Adrenal gland (tissue), 5 donors: Measurements from ENCODE around the gene ANO4.

Experiments used
- POLR2A ChIP-seq, 2 donors: fragments of 450-650 bp; IDR thresholded peaks; one replicate each; pipeline ENCODE4 v1.6.1; 2017; ENCODE audit warnings: antibody characterized with exemption in 2 of 2, mild to moderate bottlenecking in 2 of 2, moderate library complexity in 1 of 2
- TF ChIP-seq, protein P1 (sequence below), 6 experiments: fragments of 450-650 bp in 4 of 6; fragments of 200-600 bp in 2 of 6; sonication (generic) in 1 of 6; IDR thresholded peaks; 1 replicate in 5 of 6; 2 replicates in 1 of 6; pipeline versions ENCODE4 v1.5.1 to v1.8.0; 2016 to 2021; ENCODE audit warnings: antibody characterized with exemption in 6 of 6, mild to moderate bottlenecking in 2 of 6, moderate library complexity in 1 of 6
- donor health status: DM: no; HTN: no; CAD: no.

DNA sequence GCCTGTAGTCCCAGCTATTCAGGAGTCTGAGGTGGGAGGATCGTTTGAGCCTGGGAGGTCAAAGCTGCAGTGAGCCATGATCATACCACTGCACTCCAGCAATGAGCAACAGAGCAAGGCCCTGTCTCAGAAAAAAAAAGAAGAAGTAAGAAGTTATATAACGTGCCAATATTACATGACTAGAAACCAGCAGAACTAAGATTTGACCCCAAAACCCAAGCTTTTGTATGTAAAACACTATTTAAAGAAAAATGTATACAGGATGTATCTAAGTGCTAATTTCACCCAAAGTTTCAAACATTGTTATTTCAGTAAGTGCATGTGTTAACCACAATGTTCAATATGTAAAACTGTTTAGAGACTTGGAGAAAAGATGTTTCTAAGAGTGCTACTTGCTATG, 320.8 kb downstream of the ANO4 start:
- TF ChIP-seq, protein P1, sequence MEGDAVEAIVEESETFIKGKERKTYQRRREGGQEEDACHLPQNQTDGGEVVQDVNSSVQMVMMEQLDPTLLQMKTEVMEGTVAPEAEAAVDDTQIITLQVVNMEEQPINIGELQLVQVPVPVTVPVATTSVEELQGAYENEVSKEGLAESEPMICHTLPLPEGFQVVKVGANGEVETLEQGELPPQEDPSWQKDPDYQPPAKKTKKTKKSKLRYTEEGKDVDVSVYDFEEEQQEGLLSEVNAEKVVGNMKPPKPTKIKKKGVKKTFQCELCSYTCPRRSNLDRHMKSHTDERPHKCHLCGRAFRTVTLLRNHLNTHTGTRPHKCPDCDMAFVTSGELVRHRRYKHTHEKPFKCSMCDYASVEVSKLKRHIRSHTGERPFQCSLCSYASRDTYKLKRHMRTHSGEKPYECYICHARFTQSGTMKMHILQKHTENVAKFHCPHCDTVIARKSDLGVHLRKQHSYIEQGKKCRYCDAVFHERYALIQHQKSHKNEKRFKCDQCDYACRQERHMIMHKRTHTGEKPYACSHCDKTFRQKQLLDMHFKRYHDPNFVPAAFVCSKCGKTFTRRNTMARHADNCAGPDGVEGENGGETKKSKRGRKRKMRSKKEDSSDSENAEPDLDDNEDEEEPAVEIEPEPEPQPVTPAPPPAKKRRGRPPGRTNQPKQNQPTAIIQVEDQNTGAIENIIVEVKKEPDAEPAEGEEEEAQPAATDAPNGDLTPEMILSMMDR (IDR thresholded peaks at IDR 0.05) = no peak
- no peak for TF ChIP-seq POLR2A (IDR thresholded peaks at IDR 0.05)
